ACHN (cell line): ENCODE data around the gene RAB31.
"Not testable (repeated sequence)": the region's sequence is repeated elsewhere in the genome, so short reads cannot be mapped to it uniquely, and the experiment has no call there.

Experiments
- DNase-seq: peaks from one replicate; pipeline ENCODE4 v3.0.0-alpha.2; 2015
- in situ Hi-C: cut with HindIII; loops from 2 replicates; pipeline ENCODE4 v1.10.0; 2017; ENCODE audit warnings: low sequenced_read_pairs, low pct_ligation_motif_present, low pct_unique_long_range_greater_than_20kb

The RAB31 gene

GRCh38 chr18:9878783-9879242 lies 170.7 kb downstream of the RAB31 start:
- in situ Hi-C loops, result no loop called here
- DNase-seq, result no peak

GRCh38 chr18:9884090-9884489 lies 176.0 kb downstream of the RAB31 start:
- no peak for DNase-seq
- in situ Hi-C loops, result no loop called here

DNA sequence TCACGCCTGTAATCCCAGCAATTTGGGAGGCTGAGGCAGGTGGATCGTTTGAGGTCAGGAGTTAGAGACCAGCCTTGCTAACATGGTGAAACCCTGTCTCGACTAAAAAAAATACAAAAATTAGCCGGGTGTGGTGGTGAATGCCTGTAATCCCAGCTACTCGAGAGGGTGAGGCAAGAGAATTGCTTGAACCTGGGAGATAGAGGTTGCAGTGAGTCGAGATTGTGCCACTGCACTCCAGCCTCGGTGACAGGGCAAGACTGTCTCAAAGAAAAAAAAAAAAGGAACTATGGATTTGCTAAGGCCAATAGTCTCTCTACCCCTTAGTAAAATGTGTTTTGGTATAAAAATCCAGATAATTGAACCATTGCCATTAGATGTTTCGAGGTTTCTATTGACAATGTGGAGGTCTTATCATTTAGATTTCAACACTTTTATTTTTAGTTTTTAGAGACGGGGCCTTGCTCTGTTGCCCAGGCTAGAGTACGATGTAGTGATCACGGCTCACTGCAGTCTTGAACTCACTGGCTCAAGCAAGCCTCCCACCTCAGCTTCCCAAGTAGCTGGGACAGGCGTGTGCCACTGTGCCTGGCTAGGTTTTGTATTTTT lies 176.5 kb downstream of the RAB31 start:
- DNase-seq, result no peak
- in situ Hi-C loops, result no loop called here

DNA sequence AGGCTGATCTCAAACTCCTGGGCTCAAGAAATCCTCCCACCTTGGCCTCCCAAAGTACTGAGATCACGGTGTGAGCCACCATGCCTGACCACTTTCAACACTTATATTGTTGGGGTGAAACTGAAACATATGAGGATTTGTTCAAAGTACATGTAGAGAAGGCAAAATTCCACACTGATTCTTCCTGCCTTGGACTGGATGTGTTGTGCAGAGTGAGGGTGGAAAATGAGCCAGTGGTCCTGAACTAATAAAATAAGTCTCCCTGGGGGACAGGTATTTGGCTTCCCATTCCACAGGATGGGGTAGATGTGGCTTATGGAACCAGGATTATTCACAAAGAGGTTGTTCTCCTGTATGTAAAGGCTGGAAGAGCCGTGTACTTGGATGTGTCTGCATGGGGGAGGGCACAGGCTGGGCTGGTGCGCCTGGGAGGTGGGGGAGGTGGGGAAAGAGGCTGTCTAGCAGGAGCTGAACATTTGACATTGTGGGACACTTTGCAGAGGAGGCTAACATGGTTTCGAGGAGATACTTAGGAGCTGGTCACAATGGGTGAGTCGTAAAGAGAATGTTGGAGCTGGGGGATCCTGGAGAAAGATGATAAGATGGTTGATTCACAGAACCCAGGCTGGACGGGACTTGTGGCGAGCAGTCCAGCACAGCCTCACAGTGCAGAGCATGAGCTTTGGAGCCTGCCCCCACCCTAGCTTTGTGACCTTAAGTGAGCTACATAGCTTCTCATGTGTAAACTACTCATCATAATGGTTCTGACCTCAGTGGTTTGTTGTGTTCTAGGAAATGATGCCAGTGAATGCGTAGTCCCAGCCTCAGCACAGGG lies 177.3 kb downstream of the RAB31 start, which contains the start of gene TXNDC2:
TXNDC2 (plus strand) TSS at position 804 of the 835 bp plus-strand sequence. CDS start 708 bp downstream, outside the sequence.
- no peak for DNase-seq
- in situ Hi-C loops, result no loop called here

DNA sequence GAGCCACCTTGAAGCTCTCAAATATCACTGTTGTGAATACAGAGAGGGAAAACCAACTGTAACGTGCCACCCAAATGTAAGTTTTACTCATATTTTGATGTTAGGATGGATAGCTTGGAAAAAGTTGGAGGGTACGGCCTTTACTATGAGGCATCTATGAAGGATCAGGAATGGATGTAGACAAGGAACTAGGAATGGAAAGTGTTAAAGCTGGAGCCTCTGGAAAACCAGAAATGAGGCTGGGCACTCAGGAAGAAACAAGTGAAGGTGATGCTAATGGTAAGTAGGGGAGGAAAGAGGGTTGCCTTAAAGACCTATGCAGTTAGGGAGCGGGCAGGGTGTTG lies 177.9 kb downstream of the RAB31 start:
- no peak for DNase-seq
- in situ Hi-C loops, result no loop called here

DNA sequence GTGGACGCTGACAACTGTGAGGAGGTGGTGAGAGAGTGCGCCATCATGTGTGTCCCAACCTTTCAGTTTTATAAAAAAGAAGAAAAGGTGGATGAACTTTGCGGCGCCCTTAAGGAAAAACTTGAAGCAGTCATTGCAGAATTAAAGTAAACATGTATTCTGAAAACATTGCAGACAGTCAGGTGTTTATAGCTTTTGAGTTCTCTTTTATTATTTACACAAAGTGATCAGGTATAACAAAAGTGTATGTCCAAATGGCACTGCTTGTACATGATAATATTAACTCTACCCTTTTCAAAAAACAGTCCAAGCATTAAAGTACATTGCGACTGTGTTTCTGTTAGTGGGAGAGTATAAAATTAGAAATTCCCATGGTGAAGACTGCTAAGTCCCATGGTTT lies 179.9 kb downstream of the RAB31 start:
- in situ Hi-C loops, result no loop called here
- no peak for DNase-seq

GRCh38 chr18:9890196-9890595 lies 182.1 kb downstream of the RAB31 start:
- DNase-seq, result no peak
- in situ Hi-C loops, result no loop called here

DNA sequence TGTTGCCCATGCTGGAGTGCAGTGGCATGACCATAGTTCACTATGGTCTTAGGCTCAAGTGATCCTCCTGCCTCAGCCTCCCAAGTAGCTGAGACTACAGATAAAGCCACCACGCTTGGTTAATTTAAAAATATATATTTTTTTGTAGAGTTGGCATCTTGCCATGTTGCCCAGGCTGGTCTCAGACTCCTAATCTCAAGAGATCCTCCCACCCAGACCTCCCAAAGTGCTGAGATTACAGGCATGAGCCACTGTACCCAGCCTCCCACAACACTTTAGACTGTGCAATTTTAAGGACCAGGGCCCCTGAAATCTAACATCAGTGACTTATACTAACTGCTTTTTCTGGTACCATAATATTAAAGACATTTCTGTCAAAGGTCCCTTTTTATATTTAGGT lies 182.9 kb downstream of the RAB31 start:
- in situ Hi-C loops, result no loop called here
- DNase-seq, result no peak

DNA sequence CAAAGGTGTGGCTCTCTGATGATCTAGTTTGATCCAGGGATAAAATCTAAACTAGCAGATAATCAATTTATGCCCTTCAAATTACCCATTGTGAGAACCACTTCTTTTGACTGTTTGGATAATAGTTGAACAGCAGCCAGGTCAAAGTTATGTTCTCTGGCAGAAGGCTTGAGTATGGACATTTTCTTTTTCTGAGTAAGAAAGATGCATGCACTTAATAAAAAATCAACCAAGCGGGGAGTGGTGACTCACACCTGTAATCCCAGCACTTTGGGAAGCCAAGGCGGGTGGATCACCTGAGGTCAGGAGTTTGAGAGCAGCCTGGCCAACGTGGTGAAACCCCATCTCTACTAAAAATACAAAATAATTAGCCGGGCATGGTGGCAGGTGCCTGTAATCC lies 183.4 kb downstream of the RAB31 start:
- DNase-seq, result peak; percentile 16
- in situ Hi-C loops, result not testable (repeated sequence)

GRCh38 chr18:9894454-9895068 lies 186.5 kb downstream of the RAB31 start:
- in situ Hi-C loops, result no loop called here
- no peak for DNase-seq

DNA sequence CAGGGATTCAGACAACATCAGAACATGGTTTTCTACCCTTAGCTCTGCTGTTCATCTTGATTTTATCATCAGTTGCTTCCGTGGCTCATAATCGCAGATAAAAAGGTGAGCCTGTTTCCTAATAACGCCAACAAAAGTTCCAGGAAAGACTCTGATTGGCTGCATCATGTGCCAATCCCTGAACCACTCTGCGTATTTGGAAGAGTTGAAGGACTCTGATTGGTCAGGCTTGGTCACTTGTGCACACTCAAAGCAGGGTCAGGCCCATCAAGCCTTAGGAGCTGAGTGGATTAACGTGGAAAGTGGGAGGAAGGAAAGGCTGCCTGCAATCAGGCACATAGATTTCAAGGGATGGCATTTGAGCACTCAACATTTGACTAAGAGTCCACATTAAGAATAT lies 189.0 kb downstream of the RAB31 start:
- no peak for DNase-seq
- in situ Hi-C loops, result no loop called here

- DNase-seq, in situ Hi-C loops: not testable (repeated sequence)
These were observed 189.7 kb downstream of the RAB31 start for GRCh38 chr18:9897787-9898291.

DNA sequence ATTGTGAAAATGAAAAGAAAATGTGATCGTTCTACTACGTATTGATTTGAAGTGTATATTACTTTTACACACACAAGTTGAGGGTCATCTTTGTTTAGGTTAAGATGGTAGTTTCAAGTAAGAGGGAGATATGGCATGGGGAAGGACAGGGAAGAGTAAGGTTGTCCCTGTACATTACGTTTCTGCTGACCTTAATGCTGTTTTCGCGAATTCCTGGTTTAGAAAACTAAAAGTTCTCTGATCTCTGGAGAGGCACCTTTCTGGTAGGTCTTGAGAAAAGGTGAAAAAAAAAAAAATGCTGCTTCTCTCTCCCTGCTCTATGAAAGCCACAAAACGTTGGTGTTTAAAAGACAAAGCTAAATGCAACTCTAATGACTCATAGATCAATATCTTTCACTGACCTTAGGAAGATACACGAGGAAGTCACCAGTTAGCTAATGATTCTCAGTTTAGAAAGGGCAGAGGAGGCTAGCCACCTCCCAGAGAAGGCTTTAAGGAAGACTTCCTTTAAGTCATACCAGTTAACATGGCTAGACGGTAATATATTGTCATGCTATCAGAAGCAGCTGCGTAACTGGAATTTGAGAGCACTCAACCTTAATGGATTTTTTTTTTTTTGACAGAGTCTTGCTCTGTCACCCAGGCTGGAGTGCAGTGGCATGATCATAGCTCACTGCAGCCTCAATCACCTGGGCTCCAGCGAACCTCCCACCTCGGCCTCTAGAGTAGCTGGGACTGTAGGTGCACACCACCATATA lies 190.9 kb downstream of the RAB31 start:
- DNase-seq, result peak; percentile 86

GRCh38 chr18:9899550-9899930 lies 191.4 kb downstream of the RAB31 start:
- in situ Hi-C loops, DNase-seq: not testable (repeated sequence)

More for the DNA sequence above, 190.9 kb downstream of the RAB31 start:
- in situ Hi-C loops, result no loop called here

DNA sequence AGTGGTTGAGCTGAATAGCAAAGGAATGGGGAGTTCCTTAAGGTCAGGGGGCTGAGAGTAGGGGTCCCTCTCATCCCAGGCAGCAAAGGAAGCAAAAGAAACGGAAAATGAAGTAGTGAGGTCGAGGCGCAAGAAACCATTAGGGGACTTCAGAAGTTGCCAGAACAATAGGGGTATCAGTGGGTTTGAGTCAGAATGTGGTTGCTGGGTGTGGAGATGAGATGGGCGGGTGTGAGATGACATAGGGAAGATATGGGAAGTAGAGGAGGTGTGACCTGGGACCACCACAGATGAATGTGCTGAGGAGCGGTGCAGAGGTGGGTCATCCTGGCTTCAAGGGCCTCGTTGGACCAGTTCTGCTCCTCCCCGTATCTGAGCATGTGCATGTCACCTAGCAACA lies 192.6 kb downstream of the RAB31 start:
- in situ Hi-C loops, result no loop called here
- DNase-seq, result no peak

GRCh38 chr18:9901377-9901776 lies 193.3 kb downstream of the RAB31 start:
- DNase-seq, result peak; percentile 28
- in situ Hi-C loops, result no loop called here

DNA sequence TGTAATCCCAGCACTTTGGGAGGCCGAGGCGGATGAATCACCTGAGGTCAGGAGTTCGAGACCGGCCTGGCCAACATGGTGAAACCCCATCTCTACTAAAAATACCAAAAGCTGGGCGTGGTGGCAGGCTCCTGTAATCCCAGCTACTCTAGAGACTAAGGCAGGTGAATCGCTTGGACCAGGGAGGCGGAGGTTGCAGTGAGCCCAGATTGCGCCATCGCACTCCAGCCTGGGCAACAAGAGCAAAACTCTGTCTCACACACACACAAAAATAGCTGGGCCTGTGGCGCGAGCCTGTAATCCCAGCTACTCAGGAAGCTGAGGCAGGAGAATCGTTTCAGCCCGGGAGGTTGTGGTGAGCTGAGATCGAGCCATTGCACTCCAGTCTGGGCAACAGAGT lies 194.2 kb downstream of the RAB31 start:
- in situ Hi-C loops, DNase-seq: not testable (repeated sequence)

- DNase-seq, result no peak
- in situ Hi-C loops, result no loop called here
These were observed 194.7 kb downstream of the RAB31 start for GRCh38 chr18:9902832-9903231.
